SJSA1 (cell line): ENCODE measurements around the gene SLC30A1. TPM values are rescaled to one million over a fixed set of nuclear protein-coding genes. Genes with fewer than 3 reads are reported as not detected.

ENCODE experiments used
- DNase-seq, 2 experiments: peaks; one replicate each; pipeline ENCODE4 v3.0.0-alpha.2; 2015 to 2020; ENCODE audit warnings: low spot score in 2 of 2, low read depth in 1 of 2
- H3K27ac ChIP-seq: fragments of 250-450 bp; sonication (Bioruptor Pico); 2 replicates; pipeline ENCODE4 v1.5.1; 2020; ENCODE audit warnings: mild to moderate bottlenecking, moderate library complexity
- H3K27me3 ChIP-seq: fragments of 250-450 bp; sonication (Bioruptor Pico); replicated peaks from 2 replicates; pipeline ENCODE4 v1.5.1; 2020; ENCODE audit warnings: mild to moderate bottlenecking, moderate library complexity
- H3K36me3 ChIP-seq: fragments of 250-450 bp; sonication (Bioruptor Pico); 2 replicates; pipeline ENCODE4 v1.5.1; 2020; ENCODE audit warnings: mild to moderate bottlenecking
- H3K4me1 ChIP-seq: fragments of 250-450 bp; sonication (Bioruptor Pico); replicated peaks from 2 replicates; pipeline ENCODE4 v1.6.1; 2021; ENCODE audit warnings: mild to moderate bottlenecking
- H3K4me3 ChIP-seq: fragments of 250-450 bp; sonication (Bioruptor Pico); 2 replicates; pipeline ENCODE4 v1.5.1; 2020; ENCODE audit warnings: mild to moderate bottlenecking
- H3K9me3 ChIP-seq: fragments of 250-450 bp; sonication (Bioruptor Pico); replicated peaks from 2 replicates; pipeline ENCODE4 v1.5.1; 2020; ENCODE audit warnings: mild to moderate bottlenecking
- total RNA-seq: library from RNA; depleted of rRNA; stranded (reverse); fragments of >200 nt; shearing (Covaris generic); gene quantifications from 2 replicates; pipeline ENCODE4 v1.2.3, GENCODE V29; 2014

The SLC30A1 gene
- total RNA-seq, 1 experiment from 2014 or later = 14.5 TPM

- no peak overlapping the region for H3K4me3 ChIP-seq
- DNase-seq = no peak
- no peaks in the 10 kb centered on the region for H3K36me3 ChIP-seq
- H3K4me1 ChIP-seq = peaks cover 15% of the 10 kb centered on the region
- peak overlapping the region; percentile 44; the same call in 1 of the 2 replicates for H3K27ac ChIP-seq
- H3K9me3 ChIP-seq = no peaks in the 10 kb centered on the region
- no peaks in the 10 kb centered on the region for H3K27me3 ChIP-seq
Observed at GRCh38 chr1:211613951-211614350, 35.0 kb upstream of the SLC30A1 start.

- Histone ChIP-seq H3K27me3 (no peaks in the 10 kb centered on the region), H3K9me3 (no peaks in the 10 kb centered on the region), H3K4me3 (no peak overlapping the region), H3K4me1 (peaks cover 15% of the 10 kb centered on the region), H3K27ac (peak overlapping the region; percentile 44), H3K36me3 (no peaks in the 10 kb centered on the region)
- peak; percentile 64 to 76 for DNase-seq
Observed at GRCh38 chr1:211613108-211613947, 34.4 kb upstream of the SLC30A1 start.

GRCh38 chr1:211612786-211613107 lies 33.8 kb upstream of the SLC30A1 start:
- Histone ChIP-seq H3K9me3 (no peaks in the 10 kb centered on the region), H3K4me3 (no peak overlapping the region), H3K27me3 (no peaks in the 10 kb centered on the region), H3K4me1 (peaks cover 15% of the 10 kb centered on the region), H3K27ac (peak overlapping the region; percentile 44; the same call in 1 of the 2 replicates), H3K36me3 (no peaks in the 10 kb centered on the region)
- no peak for DNase-seq

GRCh38 chr1:211611818-211612217 lies 32.9 kb upstream of the SLC30A1 start:
- Histone ChIP-seq H3K9me3 (no peaks in the 10 kb centered on the region), H3K36me3 (no peaks in the 10 kb centered on the region), H3K27ac (no peak overlapping the region), H3K27me3 (no peaks in the 10 kb centered on the region), H3K4me1 (peaks cover 15% of the 10 kb centered on the region), H3K4me3 (no peak overlapping the region)
- DNase-seq = no peak

- no peaks in the 10 kb centered on the region for H3K36me3 ChIP-seq
- H3K9me3 ChIP-seq = no peaks in the 10 kb centered on the region
- no peak overlapping the region for H3K4me3 ChIP-seq
- H3K27me3 ChIP-seq = no peaks in the 10 kb centered on the region
- no peak for DNase-seq
- no peak overlapping the region for H3K27ac ChIP-seq
- H3K4me1 ChIP-seq = peaks cover 15% of the 10 kb centered on the region
Observed at GRCh38 chr1:211610779-211611556, 32.0 kb upstream of the SLC30A1 start.

GRCh38 chr1:211609120-211610024 lies 30.4 kb upstream of the SLC30A1 start:
- H3K4me1 ChIP-seq = peaks cover 17% of the 10 kb centered on the region
- no peaks in the 10 kb centered on the region for H3K36me3 ChIP-seq
- H3K4me3 ChIP-seq = no peak overlapping the region
- no peaks in the 10 kb centered on the region for H3K27me3 ChIP-seq
- H3K27ac ChIP-seq = no peak overlapping the region
- no peak for DNase-seq
- H3K9me3 ChIP-seq = no peaks in the 10 kb centered on the region

- H3K4me1 ChIP-seq = peaks cover 9% of the 10 kb centered on the region
- no peaks in the 10 kb centered on the region for H3K36me3 ChIP-seq
- H3K27me3 ChIP-seq = no peaks in the 10 kb centered on the region
- no peak overlapping the region for H3K27ac ChIP-seq
- DNase-seq = no peak
- H3K9me3 ChIP-seq = no peaks in the 10 kb centered on the region
- no peak overlapping the region for H3K4me3 ChIP-seq
Observed at GRCh38 chr1:211607754-211608473, 29.0 kb upstream of the SLC30A1 start.

GRCh38 chr1:211606914-211607753 lies 28.2 kb upstream of the SLC30A1 start:
- no peak for DNase-seq
- Histone ChIP-seq H3K9me3 (no peaks in the 10 kb centered on the region), H3K4me3 (no peak overlapping the region), H3K4me1 (peaks cover 7% of the 10 kb centered on the region; the same call in 1 of the 2 replicates), H3K27me3 (no peaks in the 10 kb centered on the region), H3K36me3 (no peaks in the 10 kb centered on the region), H3K27ac (no peak overlapping the region)

GRCh38 chr1:211606332-211606913 lies 27.5 kb upstream of the SLC30A1 start:
- Histone ChIP-seq H3K4me1 (peaks cover 7% of the 10 kb centered on the region; the same call in 1 of the 2 replicates), H3K27me3 (no peaks in the 10 kb centered on the region), H3K36me3 (no peaks in the 10 kb centered on the region), H3K9me3 (no peaks in the 10 kb centered on the region), H3K27ac (no peak overlapping the region), H3K4me3 (no peak overlapping the region)
- no peak for DNase-seq

GRCh38 chr1:211605603-211606331 lies 26.8 kb upstream of the SLC30A1 start:
- DNase-seq = no peak
- H3K4me1 ChIP-seq = peaks cover 7% of the 10 kb centered on the region; the same call in 1 of the 2 replicates
- no peak overlapping the region for H3K27ac ChIP-seq
- no peaks in the 10 kb centered on the region for H3K9me3 ChIP-seq
- no peaks in the 10 kb centered on the region for H3K27me3 ChIP-seq
- H3K4me3 ChIP-seq = no peak overlapping the region
- no peaks in the 10 kb centered on the region for H3K36me3 ChIP-seq

- no peaks in the 10 kb centered on the region for H3K9me3 ChIP-seq
- no peaks in the 10 kb centered on the region for H3K27me3 ChIP-seq
- no peak overlapping the region for H3K27ac ChIP-seq
- H3K36me3 ChIP-seq = no peaks in the 10 kb centered on the region
- H3K4me3 ChIP-seq = no peak overlapping the region
- no peak for DNase-seq
- H3K4me1 ChIP-seq = peaks cover 7% of the 10 kb centered on the region; the same call in 1 of the 2 replicates
Observed at GRCh38 chr1:211605034-211605433, 26.1 kb upstream of the SLC30A1 start.
